K562 (cell line): ENCODE results near the gene NAE1. TPM values are rescaled to one million over a fixed set of nuclear protein-coding genes. Genes with fewer than 3 reads are reported as not detected.

Experiments
- BMI1 ChIP-seq: fragments of 150-350 bp; IDR thresholded peaks from 2 replicates; pipeline ENCODE4 v1.6.1; 2014; ENCODE audit warnings: low read length
- E2F6 ChIP-seq, 2 experiments: IDR thresholded peaks; 2 replicates each; pipeline ENCODE4 v1.6.1; 2011; ENCODE audit warnings: borderline replicate concordance in 1 of 2, control low read depth in 1 of 2, low read depth in 1 of 2, low read length in 1 of 2, mild to moderate bottlenecking in 1 of 2, mixed read lengths in 1 of 2, moderate library complexity in 1 of 2; ENCODE audit not compliant: insufficient read depth in 1 of 2, insufficient read length in 1 of 2, poor library complexity in 1 of 2, severe bottlenecking in 1 of 2; ENCODE audit errors: extremely low read depth in 1 of 2
- EGR1 ChIP-seq: fragments of 450-650 bp; conservative IDR thresholded peaks from 2 replicates; pipeline ENCODE4 v1.6.1; 2017; ENCODE audit warnings: mild to moderate bottlenecking
- GTF2F1 ChIP-seq: IDR thresholded peaks from 2 replicates; pipeline ENCODE4 v1.6.1; 2011; ENCODE audit warnings: low read depth, low read length, improper control_type of control experiment
- NFXL1 ChIP-seq: fragments of 450-650 bp; formaldehyde crosslinking; IDR thresholded peaks from 2 replicates; pipeline ENCODE4 v1.4.0; 2021; ENCODE audit warnings: mild to moderate bottlenecking
- RBM22 ChIP-seq: fragments of 200-400 bp; formaldehyde crosslinking; IDR thresholded peaks from 2 replicates; pipeline ENCODE4 v1.6.1; 2018; ENCODE audit warnings: low read length, low read depth; ENCODE audit not compliant: poor library complexity, severe bottlenecking
- SUPT5H ChIP-seq: fragments of 450-650 bp; IDR thresholded peaks from 2 replicates; pipeline ENCODE4 v1.6.1; 2016
- XRCC4 ChIP-seq: IDR thresholded peaks from one replicate; pipeline ENCODE4 v1.6.1; 2011; ENCODE audit not compliant: insufficient read depth, insufficient read length; ENCODE audit errors: extremely low read depth
- ZNF184 ChIP-seq: sonication (generic); formaldehyde crosslinking; IDR thresholded peaks from 2 replicates; pipeline ENCODE4 v1.5.0; 2020; ENCODE audit warnings: missing genetic modification reagents
- ZNF23 ChIP-seq: fragments of 250-450 bp; sonication (Bioruptor Pico); IDR thresholded peaks from 2 replicates; pipeline ENCODE4 v1.4.0; 2020; ENCODE audit warnings: mild to moderate bottlenecking
- polyA plus RNA-seq, 8 experiments: library from polyadenylated mRNA; depleted of rRNA in 4 of 8; stranded (reverse) in 5 of 8; unstranded in 3 of 8; fragments of >200 nt; fragmentation: Nextera tagmentation in 2 of 8; fragmentation: Illumina TruSeq in 1 of 8; extraction: Ambion mirVana in 2 of 8; extraction: Trizol in 1 of 8; gene quantifications; 2 replicates each; pipeline versions ENCODE4 v1.2.1 to v1.2.3, GENCODE V29; 2011 to 2014; ENCODE audit warnings: inconsistent platforms in 1 of 8, missing spikeins in 1 of 8
- total RNA-seq, 7 experiments: library from RNA; depleted of rRNA in 6 of 7; stranded (reverse); fragments of >200 nt in 6 of 7; fragmentation: Illumina TruSeq in 2 of 7; extraction: Trizol in 2 of 7; gene quantifications; 2 replicates each; pipeline versions ENCODE4 v1.2.1 to v1.2.3, GENCODE V29; 2011 to 2021; ENCODE audit warnings: low replicate concordance in 1 of 7
- TF ChIP-seq, protein P1 (sequence below): sonication (generic); formaldehyde crosslinking; IDR thresholded peaks from 2 replicates; pipeline ENCODE4 v1.8.1; 2023; ENCODE audit warnings: missing genetic modification reagents, mild to moderate bottlenecking, borderline replicate concordance
- TF ChIP-seq, protein P2 (sequence below): sonication (generic); formaldehyde crosslinking; IDR thresholded peaks from 2 replicates; pipeline ENCODE4 v1.8.1; 2023; ENCODE audit warnings: mild to moderate bottlenecking, missing genetic modification reagents

NAE1 gene
- total and polyA plus RNA-seq, 9 of the 15 experiments (the other 6 are each of a cell fraction or from before 2014, with no cell fraction given), result 165 to 294 (median 230) TPM

- peak in 1 of 2 experiments; percentile 54 for TF ChIP-seq E2F6 (IDR thresholded peaks at IDR 0.05; ENCODE audit: borderline replicate concordance in 1 of 2, extremely low read depth in 1 of 2, insufficient read depth in 1 of 2, insufficient read length in 1 of 2, low read depth in 1 of 2, low read length in 1 of 2, poor library complexity in 1 of 2, severe bottlenecking in 1 of 2)
- TF ChIP-seq BMI1, result no peak
- TF ChIP-seq GTF2F1, result no peak
- 0 out of 2 replicates have a peak, but pooled peaks have one; percentile 16 for TF ChIP-seq EGR1
- TF ChIP-seq, protein P1, sequence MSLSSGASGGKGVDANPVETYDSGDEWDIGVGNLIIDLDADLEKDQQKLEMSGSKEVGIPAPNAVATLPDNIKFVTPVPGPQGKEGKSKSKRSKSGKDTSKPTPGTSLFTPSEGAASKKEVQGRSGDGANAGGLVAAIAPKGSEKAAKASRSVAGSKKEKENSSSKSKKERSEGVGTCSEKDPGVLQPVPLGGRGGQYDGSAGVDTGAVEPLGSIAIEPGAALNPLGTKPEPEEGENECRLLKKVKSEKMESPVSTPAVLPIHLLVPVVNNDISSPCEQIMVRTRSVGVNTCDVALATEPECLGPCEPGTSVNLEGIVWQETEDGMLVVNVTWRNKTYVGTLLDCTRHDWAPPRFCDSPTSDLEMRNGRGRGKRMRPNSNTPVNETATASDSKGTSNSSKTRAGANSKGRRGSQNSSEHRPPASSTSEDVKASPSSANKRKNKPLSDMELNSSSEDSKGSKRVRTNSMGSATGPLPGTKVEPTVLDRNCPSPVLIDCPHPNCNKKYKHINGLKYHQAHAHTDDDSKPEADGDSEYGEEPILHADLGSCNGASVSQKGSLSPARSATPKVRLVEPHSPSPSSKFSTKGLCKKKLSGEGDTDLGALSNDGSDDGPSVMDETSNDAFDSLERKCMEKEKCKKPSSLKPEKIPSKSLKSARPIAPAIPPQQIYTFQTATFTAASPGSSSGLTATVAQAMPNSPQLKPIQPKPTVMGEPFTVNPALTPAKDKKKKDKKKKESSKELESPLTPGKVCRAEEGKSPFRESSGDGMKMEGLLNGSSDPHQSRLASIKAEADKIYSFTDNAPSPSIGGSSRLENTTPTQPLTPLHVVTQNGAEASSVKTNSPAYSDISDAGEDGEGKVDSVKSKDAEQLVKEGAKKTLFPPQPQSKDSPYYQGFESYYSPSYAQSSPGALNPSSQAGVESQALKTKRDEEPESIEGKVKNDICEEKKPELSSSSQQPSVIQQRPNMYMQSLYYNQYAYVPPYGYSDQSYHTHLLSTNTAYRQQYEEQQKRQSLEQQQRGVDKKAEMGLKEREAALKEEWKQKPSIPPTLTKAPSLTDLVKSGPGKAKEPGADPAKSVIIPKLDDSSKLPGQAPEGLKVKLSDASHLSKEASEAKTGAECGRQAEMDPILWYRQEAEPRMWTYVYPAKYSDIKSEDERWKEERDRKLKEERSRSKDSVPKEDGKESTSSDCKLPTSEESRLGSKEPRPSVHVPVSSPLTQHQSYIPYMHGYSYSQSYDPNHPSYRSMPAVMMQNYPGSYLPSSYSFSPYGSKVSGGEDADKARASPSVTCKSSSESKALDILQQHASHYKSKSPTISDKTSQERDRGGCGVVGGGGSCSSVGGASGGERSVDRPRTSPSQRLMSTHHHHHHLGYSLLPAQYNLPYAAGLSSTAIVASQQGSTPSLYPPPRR (CRISPR knock-in tag), result no peak
- TF ChIP-seq ZNF23 (CRISPR knock-in tag), result no peak
- peak; percentile 43 for TF ChIP-seq RBM22
- no peak for TF ChIP-seq ZNF184 (CRISPR knock-in tag)
- TF ChIP-seq, protein P2, sequence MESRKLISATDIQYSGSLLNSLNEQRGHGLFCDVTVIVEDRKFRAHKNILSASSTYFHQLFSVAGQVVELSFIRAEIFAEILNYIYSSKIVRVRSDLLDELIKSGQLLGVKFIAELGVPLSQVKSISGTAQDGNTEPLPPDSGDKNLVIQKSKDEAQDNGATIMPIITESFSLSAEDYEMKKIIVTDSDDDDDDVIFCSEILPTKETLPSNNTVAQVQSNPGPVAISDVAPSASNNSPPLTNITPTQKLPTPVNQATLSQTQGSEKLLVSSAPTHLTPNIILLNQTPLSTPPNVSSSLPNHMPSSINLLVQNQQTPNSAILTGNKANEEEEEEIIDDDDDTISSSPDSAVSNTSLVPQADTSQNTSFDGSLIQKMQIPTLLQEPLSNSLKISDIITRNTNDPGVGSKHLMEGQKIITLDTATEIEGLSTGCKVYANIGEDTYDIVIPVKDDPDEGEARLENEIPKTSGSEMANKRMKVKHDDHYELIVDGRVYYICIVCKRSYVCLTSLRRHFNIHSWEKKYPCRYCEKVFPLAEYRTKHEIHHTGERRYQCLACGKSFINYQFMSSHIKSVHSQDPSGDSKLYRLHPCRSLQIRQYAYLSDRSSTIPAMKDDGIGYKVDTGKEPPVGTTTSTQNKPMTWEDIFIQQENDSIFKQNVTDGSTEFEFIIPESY (CRISPR knock-in tag), result peak; percentile 79
- no peak for TF ChIP-seq XRCC4
- TF ChIP-seq NFXL1 (CRISPR knock-in tag), result no peak
- TF ChIP-seq SUPT5H, result 0 out of 2 replicates have a peak, but pooled peaks have one; percentile 27
Observed at GRCh38 chr16:66801320-66802105, 29.3 kb downstream of the NAE1 start, which contains the start of gene TERB1 (continued).
